ENCODE measurements around the gene ZNF563. TPM values are rescaled to one million over a fixed set of nuclear protein-coding genes. Genes with fewer than 3 reads are reported as not detected.
"Not testable (repeated sequence)": the region's sequence is repeated elsewhere in the genome, so short reads cannot be mapped to it uniquely, and the experiment has no call there.

ZNF563 gene
- total and polyA plus RNA-seq, 12 donors = 1.6 to 6.2 (median 4.2) TPM

DNA sequence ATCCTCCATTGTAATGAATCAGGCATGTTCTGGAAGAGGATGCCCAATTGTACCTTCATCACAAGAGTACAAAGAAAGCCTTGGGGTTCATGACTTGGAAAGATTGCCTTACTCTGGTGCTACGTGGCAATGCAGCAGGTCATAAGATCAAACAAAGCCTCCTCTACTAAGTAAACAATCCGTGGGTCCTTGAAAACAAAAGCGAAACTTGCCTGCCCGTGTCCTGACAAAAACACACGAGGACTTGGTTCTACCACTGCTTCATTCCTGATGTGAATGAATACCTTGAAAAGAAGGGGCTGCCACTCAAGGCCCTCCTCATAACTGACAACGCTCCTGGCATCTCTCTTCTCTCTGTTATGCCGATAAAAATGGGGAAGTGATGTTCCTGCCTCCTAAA lies 18.9 kb downstream of the ZNF563 start:
- 89 to 90% methylated on average over 7 of the region's 7 CpGs for WGBS, 2 donors
- no peak overlapping the region for H3K4me3 ChIP-seq
- no peak for ATAC-seq
- H3K27ac ChIP-seq = no peak overlapping the region
- TF ChIP-seq, protein P1, sequence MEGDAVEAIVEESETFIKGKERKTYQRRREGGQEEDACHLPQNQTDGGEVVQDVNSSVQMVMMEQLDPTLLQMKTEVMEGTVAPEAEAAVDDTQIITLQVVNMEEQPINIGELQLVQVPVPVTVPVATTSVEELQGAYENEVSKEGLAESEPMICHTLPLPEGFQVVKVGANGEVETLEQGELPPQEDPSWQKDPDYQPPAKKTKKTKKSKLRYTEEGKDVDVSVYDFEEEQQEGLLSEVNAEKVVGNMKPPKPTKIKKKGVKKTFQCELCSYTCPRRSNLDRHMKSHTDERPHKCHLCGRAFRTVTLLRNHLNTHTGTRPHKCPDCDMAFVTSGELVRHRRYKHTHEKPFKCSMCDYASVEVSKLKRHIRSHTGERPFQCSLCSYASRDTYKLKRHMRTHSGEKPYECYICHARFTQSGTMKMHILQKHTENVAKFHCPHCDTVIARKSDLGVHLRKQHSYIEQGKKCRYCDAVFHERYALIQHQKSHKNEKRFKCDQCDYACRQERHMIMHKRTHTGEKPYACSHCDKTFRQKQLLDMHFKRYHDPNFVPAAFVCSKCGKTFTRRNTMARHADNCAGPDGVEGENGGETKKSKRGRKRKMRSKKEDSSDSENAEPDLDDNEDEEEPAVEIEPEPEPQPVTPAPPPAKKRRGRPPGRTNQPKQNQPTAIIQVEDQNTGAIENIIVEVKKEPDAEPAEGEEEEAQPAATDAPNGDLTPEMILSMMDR (IDR thresholded peaks at IDR 0.05) = no peak
- no peak for DNase-seq
- H3K4me1 ChIP-seq = no peaks in the 10 kb centered on the region
- H3K9me3 ChIP-seq = peaks cover 0 to 49% (median 2%) of the 10 kb centered on the region in 11 donors
- peaks cover 0 to 39% (median 17%) of the 10 kb centered on the region in 9 donors for H3K36me3 ChIP-seq
- intact Hi-C loops (cut with DNase I) = no loop called here
- no peaks in the 10 kb centered on the region for H3K27me3 ChIP-seq

GRCh38 chr19:12308891-12309290 lies 24.5 kb downstream of the ZNF563 start:
- intact Hi-C loops (cut with DNase I) = not testable (repeated sequence)
- WGBS, 2 donors = 98% methylated on average over 12 of the region's 12 CpGs

GRCh38 chr19:12295191-12295590 lies 38.2 kb downstream of the ZNF563 start:
- H3K4me3 ChIP-seq = peak overlapping the region; percentile 10 to 100 (median 94)
- H3K9me3 ChIP-seq = no peaks in the 10 kb centered on the region
- H3K27ac ChIP-seq = peak overlapping the region; percentile 80 to 99 (median 97)
- DNase-seq (no peak), ATAC-seq (peak in 2 of 8 donors; percentile 15 to 21)
- TF ChIP-seq, protein P1 (IDR thresholded peaks at IDR 0.05) = no peak
- no peaks in the 10 kb centered on the region for H3K27me3 ChIP-seq
- 56 to 63% methylated on average over 11 of the region's 11 CpGs for WGBS, 2 donors
- peaks cover 0 to 40% (median 30%) of the 10 kb centered on the region in 9 donors for H3K4me1 ChIP-seq
- peaks cover 0 to 17% (median 0%) of the 10 kb centered on the region in 9 donors for H3K36me3 ChIP-seq
- intact Hi-C loops (cut with DNase I) = loop anchor here in 4 of 10 donors (2.0 to 10.0 kb wide), 3 partner anchors 38 to 70 kb away; partner anchors contain the start of genes ZNF442 (in 2 of the 4) and ZNF563 (in 2 of the 4)

More at GRCh38 chr19:12308891-12309290, 24.5 kb downstream of the ZNF563 start:
- not testable (repeated sequence) for H3K9me3 ChIP-seq, H3K27ac ChIP-seq, DNase-seq, H3K36me3 ChIP-seq, H3K4me3 ChIP-seq, H3K27me3 ChIP-seq, H3K4me1 ChIP-seq, ATAC-seq

DNA sequence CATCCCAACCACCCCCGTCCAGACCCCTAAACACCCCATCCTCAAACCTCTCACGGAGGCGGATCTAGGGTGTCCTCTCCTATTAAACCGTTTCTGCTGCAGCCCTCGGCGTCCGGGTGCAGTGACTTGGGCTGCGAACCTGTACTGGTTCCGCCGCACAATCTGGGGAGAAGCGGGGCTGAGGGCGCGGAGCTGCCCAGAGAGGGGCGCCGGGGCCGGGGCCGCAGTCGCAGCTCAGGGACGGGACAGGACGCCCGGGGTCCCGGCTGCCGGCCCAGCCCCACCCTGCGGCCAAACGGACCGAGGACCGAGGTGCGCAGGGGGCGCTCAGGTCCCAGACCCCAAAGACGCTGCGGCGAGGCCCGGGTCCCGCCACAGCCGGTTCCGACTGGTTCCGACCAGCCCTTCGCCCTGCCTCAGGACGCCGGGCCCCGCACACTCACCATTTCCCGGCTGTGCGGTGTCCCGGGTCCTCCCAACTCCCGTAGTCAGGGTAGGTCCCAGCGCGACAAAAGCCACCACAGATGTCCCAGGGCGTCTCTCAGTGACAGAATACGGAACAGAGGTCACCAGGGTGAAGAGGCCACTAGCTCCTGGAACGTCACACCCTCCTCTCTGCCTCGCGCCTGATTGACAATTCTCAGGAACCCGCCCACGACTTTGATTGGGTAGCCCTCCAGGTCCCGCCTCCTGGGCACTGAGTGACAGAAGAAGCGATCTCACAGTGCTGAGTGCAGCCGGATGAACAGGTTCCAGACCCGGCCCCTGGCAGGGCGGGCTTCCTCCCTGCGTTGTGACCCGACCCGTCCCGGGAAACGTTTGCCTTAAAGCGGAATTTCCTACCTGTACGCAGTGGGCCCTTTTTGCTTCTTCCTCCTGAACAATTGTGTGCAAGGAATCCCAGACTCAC lies 38.9 kb downstream of the ZNF563 start, which contains the start of gene ZNF44:
Gene ZNF44, minus strand, starts transcription at position 635 of the 910 bp plus-strand sequence. Its CDS starts 189 bp downstream, at position 446.
- peaks cover 0 to 17% (median 0%) of the 10 kb centered on the region in 9 donors for H3K36me3 ChIP-seq
- peak within 1 kb of the TSS; percentile 95 to 99 (median 97) for H3K27ac ChIP-seq
- DNase-seq = peak; percentile 97 to 99
- TF ChIP-seq, protein P1 (IDR thresholded peaks at IDR 0.05) = no peak
- H3K4me1 ChIP-seq = peaks cover 0 to 47% (median 33%) of the 10 kb centered on the region in 9 donors
- intact Hi-C loops (cut with DNase I) = loop anchor here in 6 of 10 donors (1.0 to 10.0 kb wide), 5 partner anchors 38 to 71 kb away; partner anchors contain the start of genes ZNF563 (in 6 of the 6) and ZNF442 (in 3 of the 6)
- WGBS, 2 donors = 0% methylated on average over 54 to 66 of the region's 66 CpGs
- H3K9me3 ChIP-seq = no peaks in the 10 kb centered on the region
- peak; percentile 99 to 100 (median 99) for ATAC-seq
- H3K4me3 ChIP-seq = peak within 1 kb of the TSS; percentile 75 to 100 (median 94)
- H3K27me3 ChIP-seq = no peaks in the 10 kb centered on the region

Data from heart right ventricle (tissue), 16 donors.